Activated CD4-positive, alpha-beta memory T cell treated with anti-CD3 and anti-CD28 coated beads, Interleukin-2, amount 10 ng/mL, durations not matched to agents 7 days and 5 days (primary cell): ENCODE results near the gene CDK7. TPM values are rescaled to one million over a fixed set of nuclear protein-coding genes. Genes with fewer than 3 reads are reported as not detected.
"Not testable (repeated sequence)": the region's sequence is repeated elsewhere in the genome, so short reads cannot be mapped to it uniquely, and the experiment has no call there.

Experiments used
- CTCF ChIA-PET: fragments of 350-600 bp; sonication (Branson Sonifier 250); formaldehyde crosslinking; loops from one replicate; lab custom pipeline; 2021; ENCODE audit warnings: antibody characterized with exemption, inconsistent platforms; lab: Charles Lee
- POLR2A ChIA-PET: fragments of 350-600 bp; sonication (Branson Sonifier 250); formaldehyde crosslinking; loops from one replicate; lab custom pipeline; 2021; ENCODE audit warnings: antibody characterized with exemption; lab: Charles Lee
- DNase-seq: peaks from one replicate; pipeline ENCODE4 v3.0.0-alpha.2; 2020
- H3K27ac Mint-ChIP-seq: one replicate; pipeline ENCODE4 v1.8.0; 2021; ENCODE audit warnings: mild to moderate bottlenecking, mixed read lengths
- H3K27me3 Mint-ChIP-seq: one replicate; pipeline ENCODE4 v1.8.0; 2021; ENCODE audit warnings: mixed read lengths
- H3K36me3 Mint-ChIP-seq: one replicate; pipeline ENCODE4 v1.8.0; 2021; ENCODE audit warnings: low read depth, mixed read lengths
- H3K4me1 Mint-ChIP-seq: one replicate; pipeline ENCODE4 v1.8.0; 2021; ENCODE audit warnings: mixed read lengths
- H3K4me3 Mint-ChIP-seq: one replicate; pipeline ENCODE4 v1.8.0; 2021; ENCODE audit warnings: mild to moderate bottlenecking, mixed read lengths
- H3K9me3 Mint-ChIP-seq: one replicate; pipeline ENCODE4 v1.8.0; 2021; ENCODE audit warnings: mixed read lengths
- total RNA-seq, 2 experiments: library from RNA; stranded (reverse); gene quantifications; one replicate each; pipeline ENCODE4 v1.2.3, GENCODE V29; 2021

The CDK7 gene
- total RNA-seq, 2 experiments from 2014 or later = 26.0 to 30.5 TPM

DNA sequence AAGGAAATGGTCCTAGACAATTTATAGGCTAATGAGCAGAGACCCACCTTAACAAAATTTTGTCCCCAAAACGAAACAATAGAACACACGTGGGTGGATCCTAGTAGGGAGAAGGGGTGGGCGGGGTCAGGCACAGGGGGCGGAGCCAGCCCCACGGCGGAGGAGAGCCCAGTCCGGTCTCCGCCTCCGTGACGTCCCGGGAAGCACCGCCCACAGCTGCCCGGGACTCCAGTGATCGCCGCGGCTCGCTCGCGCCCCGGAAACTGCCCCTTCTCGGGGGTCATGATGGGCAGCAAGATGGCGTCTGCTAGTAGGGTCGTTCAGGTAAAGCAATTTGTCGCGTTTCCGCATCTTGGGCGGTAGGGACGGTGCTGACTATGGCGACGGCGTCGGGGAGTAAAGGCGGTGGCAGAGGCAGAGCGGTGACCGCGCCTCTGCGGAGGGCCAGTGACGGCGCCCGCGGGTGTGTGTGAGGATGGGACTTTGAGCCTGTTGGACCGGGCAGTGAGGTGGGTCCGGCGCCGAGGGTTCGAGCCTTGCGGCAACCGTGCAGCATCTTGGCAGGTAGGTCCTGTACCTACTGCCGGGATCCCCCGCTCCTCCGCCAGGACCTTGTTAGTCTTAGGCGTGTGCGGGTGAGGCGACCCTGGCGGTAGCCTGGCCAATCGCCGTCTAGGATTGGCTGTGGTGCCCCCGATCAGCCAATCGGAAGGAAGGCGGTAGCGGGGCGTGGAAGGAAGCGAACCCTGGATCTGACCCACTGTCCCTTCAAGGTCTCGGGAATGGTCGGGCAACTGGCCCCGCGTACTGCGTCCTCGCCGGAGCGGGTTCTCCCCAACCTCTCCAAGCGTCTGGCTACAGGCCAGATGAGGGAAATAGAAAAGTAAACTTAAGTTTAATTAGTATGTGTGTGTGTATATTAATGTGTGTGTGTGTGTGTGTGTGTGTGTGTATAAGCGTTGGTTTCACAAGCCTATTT is 16.8 kb upstream of the CDK7 start:
- POLR2A ChIA-PET = interaction anchor here (0.7 to 2.5 kb wide), 9 partner anchors 14 to 153 kb away, joined by 3 to 23 read pairs (median 3); partner anchors contain the start of genes CCDC125, CCNB1, CDK7 and CENPH
- Mint-ChIP-seq H3K27ac (peak overlapping the region; percentile 90), H3K27me3 (no peaks in the 10 kb centered on the region), H3K4me3 (peak overlapping the region; percentile 93), H3K9me3 (no peaks in the 10 kb centered on the region), H3K4me1 (peaks cover 24% of the 10 kb centered on the region), H3K36me3 (peaks cover 22% of the 10 kb centered on the region)
- CTCF ChIA-PET = no interaction called here
- peak; percentile 94 for DNase-seq

- no peak overlapping the region for H3K4me3 Mint-ChIP-seq
- no peaks in the 10 kb centered on the region for H3K27me3 Mint-ChIP-seq
- peaks cover 22% of the 10 kb centered on the region for H3K4me1 Mint-ChIP-seq
- no peak for DNase-seq
- ChIA-PET CTCF (interaction anchor here (1.1 to 1.6 kb wide), 2 partner anchors 15 to 126 kb away, joined by 4 read pairs; partner anchors contain the start of genes CDK7 and SLC30A5), POLR2A (interaction anchor here (0.7 to 1.7 kb wide), 3 partner anchors 9 to 31 kb away, joined by 3 to 9 read pairs (median 4); partner anchors contain the start of genes CDK7 and CENPH)
- no peak overlapping the region for H3K27ac Mint-ChIP-seq
- no peaks in the 10 kb centered on the region for H3K9me3 Mint-ChIP-seq
- H3K36me3 Mint-ChIP-seq = peaks cover 15% of the 10 kb centered on the region
Observed at GRCh38 chr5:69219939-69220338, 14.7 kb upstream of the CDK7 start.

- H3K27me3 Mint-ChIP-seq, H3K9me3 Mint-ChIP-seq, DNase-seq, H3K27ac Mint-ChIP-seq, H3K4me3 Mint-ChIP-seq: not testable (repeated sequence)
- Mint-ChIP-seq H3K36me3 (peaks cover 13% of the 10 kb centered on the region), H3K4me1 (peaks cover 20% of the 10 kb centered on the region)
- POLR2A ChIA-PET = interaction anchor here (0.7 to 1.7 kb wide), 3 partner anchors 10 to 31 kb away, joined by 3 to 9 read pairs (median 4); partner anchors contain the start of genes CDK7 and CENPH
- CTCF ChIA-PET = interaction anchor here (1.1 to 1.6 kb wide), 2 partner anchors 14 to 127 kb away, joined by 4 read pairs; partner anchors contain the start of genes CDK7 and SLC30A5
Observed at GRCh38 chr5:69220371-69220770, 14.3 kb upstream of the CDK7 start.

DNA sequence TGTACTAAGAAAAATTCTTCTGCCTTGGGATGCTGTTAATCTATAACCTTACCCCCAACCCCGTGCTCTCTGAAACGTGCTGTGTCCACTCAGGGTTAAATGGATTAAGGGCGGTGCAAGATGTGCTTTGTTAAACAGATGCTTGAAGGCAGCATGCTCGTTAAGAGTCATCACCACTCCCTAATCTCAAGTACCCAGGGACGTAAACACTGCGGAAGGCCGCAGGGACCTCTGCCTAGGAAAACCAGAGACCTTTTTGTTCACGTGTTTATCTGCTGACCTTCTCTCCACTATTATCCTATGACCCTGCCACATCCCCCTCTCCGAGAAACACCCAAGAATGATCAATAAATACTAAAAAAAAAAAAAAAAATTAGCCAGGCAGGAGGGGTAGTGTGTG is 13.9 kb upstream of the CDK7 start:
- POLR2A ChIA-PET, H3K27me3 Mint-ChIP-seq, H3K9me3 Mint-ChIP-seq, H3K4me3 Mint-ChIP-seq, H3K27ac Mint-ChIP-seq, DNase-seq: not testable (repeated sequence)
- H3K4me1 Mint-ChIP-seq = peaks cover 20% of the 10 kb centered on the region
- CTCF ChIA-PET = interaction anchor here (1.3 to 1.6 kb wide), 2 partner anchors 14 to 114 kb away, joined by 4 read pairs; partner anchors contain the start of gene CDK7
- H3K36me3 Mint-ChIP-seq = peaks cover 13% of the 10 kb centered on the region

DNA sequence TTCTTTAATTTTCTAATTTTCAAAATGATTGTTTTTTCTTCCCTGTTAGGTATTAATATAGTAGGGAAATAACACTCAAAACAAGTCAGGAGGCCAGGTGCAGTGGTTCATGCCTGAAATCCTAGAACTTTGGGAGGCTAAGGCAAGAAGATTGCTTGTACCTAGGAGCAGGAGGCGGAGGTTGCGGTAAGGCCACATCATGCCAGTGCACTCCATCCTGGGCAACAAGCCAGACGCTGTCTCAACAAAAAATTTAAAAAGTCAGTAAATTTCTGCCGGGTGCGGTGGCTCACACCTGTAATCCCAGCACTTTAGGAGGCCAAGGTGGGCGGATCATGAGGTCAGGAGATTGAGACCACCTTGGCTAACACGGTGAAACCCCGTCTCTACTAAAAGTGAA is 10.2 kb upstream of the CDK7 start:
- no peak for DNase-seq
- no peak overlapping the region for H3K4me3 Mint-ChIP-seq
- H3K36me3 Mint-ChIP-seq = peaks cover 20% of the 10 kb centered on the region
- no peaks in the 10 kb centered on the region for H3K9me3 Mint-ChIP-seq
- H3K4me1 Mint-ChIP-seq = peaks cover 2% of the 10 kb centered on the region
- H3K27ac Mint-ChIP-seq = no peak overlapping the region
- POLR2A ChIA-PET = no interaction called here
- CTCF ChIA-PET = no interaction called here
- no peaks in the 10 kb centered on the region for H3K27me3 Mint-ChIP-seq

DNA sequence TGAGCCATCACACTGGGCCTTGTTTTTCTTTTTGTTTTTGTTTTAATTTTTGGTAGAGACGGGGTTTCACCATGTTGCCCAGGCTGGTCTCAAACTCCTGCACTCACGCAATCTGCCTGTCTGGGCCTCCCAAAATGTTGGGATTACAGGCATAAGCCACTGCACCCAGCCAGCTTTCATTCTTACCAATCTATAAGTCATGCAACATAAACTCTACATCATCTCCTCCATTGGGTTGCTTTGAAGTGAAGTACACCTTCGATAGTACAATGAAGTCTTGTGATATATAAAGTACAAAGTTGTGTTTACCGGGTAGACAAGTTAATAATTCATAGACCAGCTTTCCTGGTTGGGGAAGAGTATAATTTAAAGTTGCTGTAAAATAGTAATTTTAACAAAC is 8.8 kb upstream of the CDK7 start:
- POLR2A ChIA-PET = no interaction called here
- no peaks in the 10 kb centered on the region for H3K9me3 Mint-ChIP-seq
- DNase-seq = no peak
- CTCF ChIA-PET = no interaction called here
- H3K27ac Mint-ChIP-seq = no peak overlapping the region
- peaks cover 25% of the 10 kb centered on the region for H3K36me3 Mint-ChIP-seq
- no peak overlapping the region for H3K4me3 Mint-ChIP-seq
- H3K27me3 Mint-ChIP-seq = no peaks in the 10 kb centered on the region
- H3K4me1 Mint-ChIP-seq = peaks cover 2% of the 10 kb centered on the region

- DNase-seq = no peak
- Mint-ChIP-seq H3K4me3 (no peak overlapping the region), H3K4me1 (peaks cover 9% of the 10 kb centered on the region), H3K27me3 (no peaks in the 10 kb centered on the region), H3K27ac (no peak overlapping the region), H3K36me3 (peaks cover 15% of the 10 kb centered on the region), H3K9me3 (no peaks in the 10 kb centered on the region)
- POLR2A ChIA-PET = no interaction called here
- CTCF ChIA-PET = no interaction called here
Observed at GRCh38 chr5:69230181-69230580, 4.5 kb upstream of the CDK7 start.

DNA sequence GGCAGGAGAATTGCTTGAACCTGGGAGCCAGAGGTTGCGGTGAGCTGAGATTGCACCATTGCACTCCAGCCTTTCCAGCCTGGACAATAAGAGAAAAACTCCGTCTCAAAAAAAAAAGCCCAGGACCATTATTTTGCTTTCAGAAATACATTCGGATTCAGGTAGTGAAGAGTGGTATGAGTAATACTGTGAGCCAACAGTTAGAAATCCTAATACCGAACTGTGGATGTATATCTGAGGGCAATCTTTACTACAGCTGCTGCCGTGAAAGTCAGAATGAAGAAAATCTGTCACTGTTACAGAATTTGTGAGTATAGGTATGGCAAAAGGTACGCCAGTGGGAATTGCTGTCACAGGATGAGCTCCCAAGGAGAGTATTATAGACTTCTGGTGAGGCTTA is 3.4 kb upstream of the CDK7 start:
- H3K9me3 Mint-ChIP-seq = no peaks in the 10 kb centered on the region
- POLR2A ChIA-PET = interaction anchor here (1.6 kb wide), 1 partner anchor 14 kb away, joined by 3 read pairs; a partner anchor contains a TSS
- peaks cover 18% of the 10 kb centered on the region for H3K4me1 Mint-ChIP-seq
- no peak overlapping the region for H3K27ac Mint-ChIP-seq
- no peaks in the 10 kb centered on the region for H3K27me3 Mint-ChIP-seq
- H3K36me3 Mint-ChIP-seq = peaks cover 19% of the 10 kb centered on the region
- CTCF ChIA-PET = no interaction called here
- no peak for DNase-seq
- H3K4me3 Mint-ChIP-seq = no peak overlapping the region

GRCh38 chr5:69231851-69232250 is 2.8 kb upstream of the CDK7 start:
- no peak overlapping the region for H3K4me3 Mint-ChIP-seq
- peaks cover 21% of the 10 kb centered on the region for H3K4me1 Mint-ChIP-seq
- no peaks in the 10 kb centered on the region for H3K27me3 Mint-ChIP-seq
- H3K36me3 Mint-ChIP-seq = peaks cover 21% of the 10 kb centered on the region
- no peak for DNase-seq
- ChIA-PET CTCF (no interaction called here), POLR2A (interaction anchor here (1.6 kb wide), 1 partner anchor 14 kb away, joined by 3 read pairs; a partner anchor contains a TSS)
- no peak overlapping the region for H3K27ac Mint-ChIP-seq
- no peaks in the 10 kb centered on the region for H3K9me3 Mint-ChIP-seq

DNA sequence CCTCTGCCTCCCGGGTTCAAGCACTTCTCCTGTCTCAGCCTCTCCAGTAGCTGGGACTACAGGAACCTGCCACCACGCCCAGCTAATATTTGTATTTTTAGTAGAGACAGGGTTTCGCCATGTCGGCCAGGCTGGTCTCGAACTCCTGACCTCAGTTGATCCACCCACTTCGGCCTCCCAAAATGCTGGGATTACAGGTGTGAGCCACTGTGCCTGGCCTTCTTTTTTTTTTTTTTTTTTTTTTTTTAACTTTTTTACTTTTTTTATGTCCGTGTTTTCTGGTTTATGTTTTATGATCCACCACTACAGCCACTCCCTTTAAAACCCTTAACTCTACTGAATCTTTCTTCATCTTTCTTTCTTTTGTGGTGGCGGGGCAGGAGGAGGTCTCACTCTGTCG is 2.0 kb downstream of the CDK7 start:
- DNase-seq, H3K9me3 Mint-ChIP-seq, H3K27me3 Mint-ChIP-seq, H3K27ac Mint-ChIP-seq: not testable (repeated sequence)
- ChIA-PET CTCF (interaction anchor here (1.1 to 3.7 kb wide), 2 partner anchors 98 to 143 kb away, joined by 5 to 23 read pairs; partner anchors contain the start of gene SLC30A5), POLR2A (interaction anchor here (2.8 kb wide), 1 partner anchor 69 kb away, joined by 24 read pairs; the partner anchor contains the start of gene CCNB1)
- H3K4me1 Mint-ChIP-seq = peaks cover 44% of the 10 kb centered on the region
- H3K4me3 Mint-ChIP-seq = peak overlapping the region; percentile 38
- H3K36me3 Mint-ChIP-seq = peaks cover 40% of the 10 kb centered on the region

DNA sequence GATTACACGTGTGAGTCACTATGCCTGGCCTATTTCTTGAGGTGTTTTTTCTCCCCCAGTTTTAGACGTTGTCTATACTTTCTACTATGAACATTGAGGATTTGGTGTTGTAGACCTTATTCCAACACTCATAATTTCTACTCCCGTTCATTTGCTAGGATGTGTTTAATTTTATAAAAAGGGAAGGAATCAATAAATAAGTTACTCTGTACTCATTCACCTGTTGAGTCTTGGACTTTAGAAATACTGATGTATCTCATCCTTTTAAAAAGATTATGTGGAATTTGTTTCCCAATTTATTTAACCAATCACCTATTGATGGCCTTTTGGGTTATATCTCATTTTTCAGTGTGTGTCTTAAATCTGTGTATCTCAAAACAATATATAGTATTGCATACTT is 3.2 kb downstream of the CDK7 start:
- CTCF ChIA-PET = no interaction called here
- POLR2A ChIA-PET = no interaction called here
- no peak overlapping the region for H3K4me3 Mint-ChIP-seq
- no peak for DNase-seq
- H3K36me3 Mint-ChIP-seq = peaks cover 47% of the 10 kb centered on the region
- H3K9me3 Mint-ChIP-seq = no peaks in the 10 kb centered on the region
- H3K4me1 Mint-ChIP-seq = peaks cover 46% of the 10 kb centered on the region
- H3K27ac Mint-ChIP-seq = no peak overlapping the region
- no peaks in the 10 kb centered on the region for H3K27me3 Mint-ChIP-seq

DNA sequence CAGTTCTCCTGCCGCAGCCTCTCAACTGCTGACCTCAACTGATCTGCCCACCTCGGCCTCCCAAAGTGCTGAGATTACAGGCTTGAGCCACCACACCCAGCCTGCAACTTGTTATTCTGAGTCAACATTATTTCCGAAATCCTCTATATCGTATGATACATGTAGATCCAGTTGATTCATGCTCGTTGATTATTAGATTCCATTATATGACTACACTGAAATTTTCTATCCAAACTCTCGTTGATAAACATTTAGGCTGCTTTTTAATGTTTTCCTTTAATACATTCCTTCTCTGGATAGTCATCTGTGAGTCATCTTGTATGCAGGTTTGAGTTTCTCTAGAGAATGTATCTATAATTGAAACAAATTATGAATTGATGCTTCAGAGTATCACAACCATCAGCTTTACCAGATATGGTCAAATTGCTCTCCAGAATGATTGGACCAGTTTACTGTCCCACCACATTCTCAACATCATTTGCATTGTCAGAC is 4.1 kb downstream of the CDK7 start:
- CTCF ChIA-PET = no interaction called here
- Mint-ChIP-seq H3K27ac (no peak overlapping the region), H3K9me3 (no peaks in the 10 kb centered on the region), H3K4me3 (no peak overlapping the region), H3K27me3 (no peaks in the 10 kb centered on the region), H3K4me1 (peaks cover 49% of the 10 kb centered on the region), H3K36me3 (peaks cover 51% of the 10 kb centered on the region)
- DNase-seq = no peak
- POLR2A ChIA-PET = no interaction called here
